GM23338 (cell line): ENCODE data around the gene AAGAB. TPM values are rescaled to one million over a fixed set of nuclear protein-coding genes. Genes with fewer than 3 reads are reported as not detected.

Experiments used
- ATAC-seq: fragments of 200-7000 bp; cut with Tn5 transposase; 3 replicates; pipeline ENCODE4 v1.9.1; 2020
- DNase-seq: peaks from one replicate; pipeline ENCODE4 v3.0.0-alpha.2; 2015; ENCODE audit warnings: low spot score
- H2AFZ ChIP-seq: fragments of 200-600 bp; sonication (generic); 2 replicates; pipeline ENCODE4 v1.8.0; 2016; ENCODE audit warnings: antibody characterized with exemption, mild to moderate bottlenecking, moderate library complexity
- H3F3A ChIP-seq: fragments of 200-600 bp; sonication (generic); replicated peaks from 2 replicates; pipeline ENCODE4 v1.8.0; 2017; ENCODE audit warnings: antibody characterized with exemption, mixed run types, low read depth
- H3K27ac ChIP-seq: fragments of 200-600 bp; sonication (generic); 2 replicates; pipeline ENCODE4 v1.6.1; 2016; ENCODE audit warnings: low read depth
- H3K27me3 ChIP-seq: fragments of 200-600 bp; sonication (generic); 2 replicates; pipeline ENCODE4 v1.8.0; 2016; ENCODE audit warnings: mild to moderate bottlenecking, mixed run types, moderate library complexity; ENCODE audit not compliant: insufficient read depth
- H3K36me3 ChIP-seq: fragments of 200-600 bp; sonication (generic); 2 replicates; pipeline ENCODE4 v1.8.0; 2016; ENCODE audit warnings: mild to moderate bottlenecking; ENCODE audit not compliant: insufficient read depth
- H3K4me1 ChIP-seq: fragments of 200-600 bp; sonication (generic); 2 replicates; pipeline ENCODE4 v1.8.0; 2016; ENCODE audit warnings: mild to moderate bottlenecking, moderate library complexity; ENCODE audit not compliant: insufficient read depth
- H3K4me2 ChIP-seq: fragments of 200-600 bp; sonication (generic); 2 replicates; pipeline ENCODE4 v1.7.1; 2017; ENCODE audit warnings: mixed run types
- H3K4me3 ChIP-seq: fragments of 200-600 bp; sonication (generic); 2 replicates; pipeline ENCODE4 v1.6.1; 2016; ENCODE audit warnings: mixed run types
- H3K79me2 ChIP-seq: fragments of 200-600 bp; sonication (generic); replicated peaks from 2 replicates; pipeline ENCODE4 v1.8.0; 2017; ENCODE audit warnings: mild to moderate bottlenecking; ENCODE audit not compliant: insufficient read depth
- H3K9me2 ChIP-seq: fragments of 200-600 bp; sonication (generic); 2 replicates; pipeline ENCODE4 v1.8.0; 2017; ENCODE audit not compliant: insufficient read depth
- H4K20me1 ChIP-seq: fragments of 200-600 bp; sonication (generic); replicated peaks from 2 replicates; pipeline ENCODE4 v1.8.0; 2017; ENCODE audit warnings: mild to moderate bottlenecking; ENCODE audit not compliant: insufficient read depth
- H3K27ac Mint-ChIP-seq: 2 replicates; pipeline ENCODE4 v1.8.0; 2020; ENCODE audit warnings: inconsistent platforms, mild to moderate bottlenecking, moderate library complexity, mixed read lengths
- H3K27me3 Mint-ChIP-seq: 3 replicates; pipeline ENCODE4 v1.8.0; 2022; ENCODE audit warnings: low read depth, mild to moderate bottlenecking, moderate library complexity, mixed read lengths, inconsistent platforms; ENCODE audit not compliant: insufficient read depth, poor library complexity
- H3K36me3 Mint-ChIP-seq: 3 replicates; pipeline ENCODE4 v1.8.0; 2021; ENCODE audit warnings: low read depth, mild to moderate bottlenecking, inconsistent platforms, moderate library complexity, mixed read lengths
- H3K4me1 Mint-ChIP-seq: 3 replicates; pipeline ENCODE4 v1.8.0; 2020; ENCODE audit warnings: mild to moderate bottlenecking, inconsistent platforms, mixed read lengths
- H3K4me3 Mint-ChIP-seq: 3 replicates; pipeline ENCODE4 v1.8.0; 2021; ENCODE audit warnings: moderate library complexity, mild to moderate bottlenecking, inconsistent platforms, mixed read lengths
- H3K9me3 Mint-ChIP-seq: 3 replicates; pipeline ENCODE4 v1.8.0; 2020; ENCODE audit warnings: moderate library complexity, mild to moderate bottlenecking, inconsistent platforms, mixed read lengths
- CREB1 ChIP-seq: fragments of 250-450 bp; sonication (Bioruptor Pico); IDR thresholded peaks from 2 replicates; pipeline ENCODE4 v1.5.0; 2020; ENCODE audit warnings: low read depth, mild to moderate bottlenecking, moderate library complexity
- EZH2 ChIP-seq: fragments of 200-600 bp; sonication (generic); IDR thresholded peaks from one replicate; pipeline ENCODE4 v1.8.0; 2017; ENCODE audit warnings: antibody characterized with exemption, mild to moderate bottlenecking, low read depth; ENCODE audit not compliant: unreplicated experiment
- NANOG ChIP-seq: IDR thresholded peaks from 2 replicates; pipeline ENCODE4 v1.6.1; 2016; ENCODE audit warnings: antibody characterized with exemption, borderline replicate concordance
- POLR2AphosphoS5 ChIP-seq: IDR thresholded peaks from 2 replicates; pipeline ENCODE4 v1.6.1; 2016; ENCODE audit warnings: antibody characterized with exemption, low read depth
- STAT1 ChIP-seq: IDR thresholded peaks from one replicate; pipeline ENCODE4 v1.6.1; 2016; ENCODE audit warnings: antibody characterized with exemption; ENCODE audit not compliant: unreplicated experiment
- ZNF114 ChIP-seq: fragments of 250-450 bp; sonication (Bioruptor Pico); IDR thresholded peaks from 2 replicates; pipeline ENCODE4 v1.5.0; 2020; ENCODE audit warnings: mild to moderate bottlenecking, moderate library complexity
- polyA plus RNA-seq: library from polyadenylated mRNA; unstranded; fragments of >200 nt; fragmentation: Nextera tagmentation; extraction: Ambion mirVana; gene quantifications from 2 replicates; pipeline ENCODE4 v1.2.1, GENCODE V29; 2016
- total RNA-seq: library from RNA; depleted of rRNA; stranded (reverse); fragments of >200 nt; shearing (Covaris generic); gene quantifications from 2 replicates; pipeline ENCODE4 v1.2.3, GENCODE V29; 2014
- TF ChIP-seq, protein P1 (sequence below): fragments of 250-450 bp; sonication (Bioruptor Pico); IDR thresholded peaks from 2 replicates; pipeline ENCODE4 v1.5.0; 2020; ENCODE audit warnings: mild to moderate bottlenecking, moderate library complexity
- TF ChIP-seq, protein P2 (sequence below), 2 experiments: fragments of 200-600 bp in 1 of 2; sonication (generic) in 1 of 2; conservative IDR thresholded peaks; 2 replicates each; pipeline versions ENCODE4 v1.5.1 to v1.6.1; 2016 to 2017; ENCODE audit warnings: antibody characterized with exemption in 2 of 2, low read depth in 2 of 2, mild to moderate bottlenecking in 2 of 2, moderate library complexity in 1 of 2
- TF ChIP-seq, protein P3 (sequence below): IDR thresholded peaks from 2 replicates; pipeline ENCODE4 v1.6.1; 2016; ENCODE audit warnings: antibody characterized with exemption

AAGAB gene
- total and polyA plus RNA-seq, 2 experiments from 2014 or later: 20.8 to 42.8 TPM

- TF ChIP-seq, protein P1, sequence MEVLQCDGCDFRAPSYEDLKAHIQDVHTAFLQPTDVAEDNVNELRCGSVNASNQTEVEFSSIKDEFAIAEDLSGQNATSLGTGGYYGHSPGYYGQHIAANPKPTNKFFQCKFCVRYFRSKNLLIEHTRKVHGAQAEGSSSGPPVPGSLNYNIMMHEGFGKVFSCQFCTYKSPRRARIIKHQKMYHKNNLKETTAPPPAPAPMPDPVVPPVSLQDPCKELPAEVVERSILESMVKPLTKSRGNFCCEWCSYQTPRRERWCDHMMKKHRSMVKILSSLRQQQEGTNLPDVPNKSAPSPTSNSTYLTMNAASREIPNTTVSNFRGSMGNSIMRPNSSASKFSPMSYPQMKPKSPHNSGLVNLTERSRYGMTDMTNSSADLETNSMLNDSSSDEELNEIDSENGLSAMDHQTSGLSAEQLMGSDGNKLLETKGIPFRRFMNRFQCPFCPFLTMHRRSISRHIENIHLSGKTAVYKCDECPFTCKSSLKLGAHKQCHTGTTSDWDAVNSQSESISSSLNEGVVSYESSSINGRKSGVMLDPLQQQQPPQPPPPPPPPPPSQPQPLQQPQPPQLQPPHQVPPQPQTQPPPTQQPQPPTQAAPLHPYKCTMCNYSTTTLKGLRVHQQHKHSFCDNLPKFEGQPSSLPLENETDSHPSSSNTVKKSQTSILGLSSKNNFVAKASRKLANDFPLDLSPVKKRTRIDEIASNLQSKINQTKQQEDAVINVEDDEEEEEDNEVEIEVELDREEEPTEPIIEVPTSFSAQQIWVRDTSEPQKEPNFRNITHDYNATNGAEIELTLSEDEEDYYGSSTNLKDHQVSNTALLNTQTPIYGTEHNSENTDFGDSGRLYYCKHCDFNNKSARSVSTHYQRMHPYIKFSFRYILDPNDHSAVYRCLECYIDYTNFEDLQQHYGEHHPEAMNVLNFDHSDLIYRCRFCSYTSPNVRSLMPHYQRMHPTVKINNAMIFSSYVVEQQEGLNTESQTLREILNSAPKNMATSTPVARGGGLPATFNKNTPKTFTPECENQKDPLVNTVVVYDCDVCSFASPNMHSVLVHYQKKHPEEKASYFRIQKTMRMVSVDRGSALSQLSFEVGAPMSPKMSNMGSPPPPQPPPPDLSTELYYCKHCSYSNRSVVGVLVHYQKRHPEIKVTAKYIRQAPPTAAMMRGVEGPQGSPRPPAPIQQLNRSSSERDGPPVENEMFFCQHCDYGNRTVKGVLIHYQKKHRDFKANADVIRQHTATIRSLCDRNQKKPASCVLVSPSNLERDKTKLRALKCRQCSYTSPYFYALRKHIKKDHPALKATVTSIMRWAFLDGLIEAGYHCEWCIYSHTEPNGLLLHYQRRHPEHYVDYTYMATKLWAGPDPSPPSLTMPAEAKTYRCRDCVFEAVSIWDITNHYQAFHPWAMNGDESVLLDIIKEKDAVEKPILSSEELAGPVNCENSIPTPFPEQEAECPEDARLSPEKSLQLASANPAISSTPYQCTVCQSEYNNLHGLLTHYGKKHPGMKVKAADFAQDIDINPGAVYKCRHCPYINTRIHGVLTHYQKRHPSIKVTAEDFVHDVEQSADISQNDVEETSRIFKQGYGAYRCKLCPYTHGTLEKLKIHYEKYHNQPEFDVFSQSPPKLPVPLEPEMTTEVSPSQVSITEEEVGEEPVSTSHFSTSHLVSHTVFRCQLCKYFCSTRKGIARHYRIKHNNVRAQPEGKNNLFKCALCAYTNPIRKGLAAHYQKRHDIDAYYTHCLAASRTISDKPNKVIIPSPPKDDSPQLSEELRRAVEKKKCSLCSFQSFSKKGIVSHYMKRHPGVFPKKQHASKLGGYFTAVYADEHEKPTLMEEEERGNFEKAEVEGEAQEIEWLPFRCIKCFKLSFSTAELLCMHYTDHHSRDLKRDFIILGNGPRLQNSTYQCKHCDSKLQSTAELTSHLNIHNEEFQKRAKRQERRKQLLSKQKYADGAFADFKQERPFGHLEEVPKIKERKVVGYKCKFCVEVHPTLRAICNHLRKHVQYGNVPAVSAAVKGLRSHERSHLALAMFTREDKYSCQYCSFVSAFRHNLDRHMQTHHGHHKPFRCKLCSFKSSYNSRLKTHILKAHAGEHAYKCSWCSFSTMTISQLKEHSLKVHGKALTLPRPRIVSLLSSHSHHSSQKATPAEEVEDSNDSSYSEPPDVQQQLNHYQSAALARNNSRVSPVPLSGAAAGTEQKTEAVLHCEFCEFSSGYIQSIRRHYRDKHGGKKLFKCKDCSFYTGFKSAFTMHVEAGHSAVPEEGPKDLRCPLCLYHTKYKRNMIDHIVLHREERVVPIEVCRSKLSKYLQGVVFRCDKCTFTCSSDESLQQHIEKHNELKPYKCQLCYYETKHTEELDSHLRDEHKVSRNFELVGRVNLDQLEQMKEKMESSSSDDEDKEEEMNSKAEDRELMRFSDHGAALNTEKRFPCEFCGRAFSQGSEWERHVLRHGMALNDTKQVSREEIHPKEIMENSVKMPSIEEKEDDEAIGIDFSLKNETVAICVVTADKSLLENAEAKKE (CRISPR knock-in tag): no peak
- TF ChIP-seq EZH2 (no peak), CREB1 (CRISPR knock-in tag) (no peak), ZNF114 (CRISPR knock-in tag) (no peak)
- TF ChIP-seq, protein P2, sequence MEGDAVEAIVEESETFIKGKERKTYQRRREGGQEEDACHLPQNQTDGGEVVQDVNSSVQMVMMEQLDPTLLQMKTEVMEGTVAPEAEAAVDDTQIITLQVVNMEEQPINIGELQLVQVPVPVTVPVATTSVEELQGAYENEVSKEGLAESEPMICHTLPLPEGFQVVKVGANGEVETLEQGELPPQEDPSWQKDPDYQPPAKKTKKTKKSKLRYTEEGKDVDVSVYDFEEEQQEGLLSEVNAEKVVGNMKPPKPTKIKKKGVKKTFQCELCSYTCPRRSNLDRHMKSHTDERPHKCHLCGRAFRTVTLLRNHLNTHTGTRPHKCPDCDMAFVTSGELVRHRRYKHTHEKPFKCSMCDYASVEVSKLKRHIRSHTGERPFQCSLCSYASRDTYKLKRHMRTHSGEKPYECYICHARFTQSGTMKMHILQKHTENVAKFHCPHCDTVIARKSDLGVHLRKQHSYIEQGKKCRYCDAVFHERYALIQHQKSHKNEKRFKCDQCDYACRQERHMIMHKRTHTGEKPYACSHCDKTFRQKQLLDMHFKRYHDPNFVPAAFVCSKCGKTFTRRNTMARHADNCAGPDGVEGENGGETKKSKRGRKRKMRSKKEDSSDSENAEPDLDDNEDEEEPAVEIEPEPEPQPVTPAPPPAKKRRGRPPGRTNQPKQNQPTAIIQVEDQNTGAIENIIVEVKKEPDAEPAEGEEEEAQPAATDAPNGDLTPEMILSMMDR (conservative IDR thresholded peaks at IDR 0.05; ENCODE audit: low read depth in 2 of 2): no peak
These were observed 57.6 kb downstream of the AAGAB start (continued) for GRCh38 chr15:67196672-67197363.

DNA sequence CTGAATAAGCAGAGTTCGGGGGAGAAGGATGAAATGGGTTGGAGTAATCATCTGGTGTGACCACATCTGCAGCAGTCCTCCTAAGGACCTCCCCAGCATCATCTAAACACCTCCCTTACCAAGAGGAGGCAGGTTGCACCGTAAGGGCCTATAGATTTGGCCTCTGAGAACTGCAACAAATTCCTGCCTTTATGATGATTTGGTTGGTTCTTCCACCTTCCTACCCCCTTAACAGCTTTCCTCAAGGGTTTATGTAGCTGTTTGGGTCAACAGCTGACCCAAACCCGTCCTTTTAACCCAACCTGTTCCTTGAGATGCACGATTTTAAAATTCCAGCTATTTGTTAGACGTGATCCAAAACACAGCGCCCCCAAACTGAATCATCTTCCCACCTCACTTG is 58.2 kb downstream of the AAGAB start:
- H3K79me2 ChIP-seq: no peaks in the 10 kb centered on the region
- no peak overlapping the region for H3K4me3 ChIP-seq
- Mint-ChIP-seq H3K4me1 (peaks cover 20% of the 10 kb centered on the region; the same call in 2 of the 3 replicates), H3K36me3 (peaks cover 9% of the 10 kb centered on the region; the same call in 2 of the 3 replicates), H3K27ac (no peak overlapping the region), H3K9me3 (no peaks in the 10 kb centered on the region), H3K4me3 (no peak overlapping the region), H3K27me3 (peaks cover 3% of the 10 kb centered on the region)
- H3K36me3 ChIP-seq: 0 out of 2 replicates have a peak, but pooled peaks cover 3% of the 10 kb centered on the region
- no peaks in the 10 kb centered on the region for H4K20me1 ChIP-seq
- H3K4me2 ChIP-seq: no peak overlapping the region
- peaks cover 16% of the 10 kb centered on the region; the same call in 1 of the 2 replicates for H3K4me1 ChIP-seq
- no peaks in the 10 kb centered on the region for H3F3A ChIP-seq
- H3K27me3 ChIP-seq: no peaks in the 10 kb centered on the region
- no peak overlapping the region for H3K27ac ChIP-seq
- no peak overlapping the region for H2AFZ ChIP-seq
- ATAC-seq: no peak
- DNase-seq: no peak
- H3K9me2 ChIP-seq: no peaks in the 10 kb centered on the region
- TF ChIP-seq POLR2AphosphoS5 (no peak), NANOG (no peak), CREB1 (CRISPR knock-in tag) (no peak), STAT1 (no peak)
- TF ChIP-seq, protein P3, sequence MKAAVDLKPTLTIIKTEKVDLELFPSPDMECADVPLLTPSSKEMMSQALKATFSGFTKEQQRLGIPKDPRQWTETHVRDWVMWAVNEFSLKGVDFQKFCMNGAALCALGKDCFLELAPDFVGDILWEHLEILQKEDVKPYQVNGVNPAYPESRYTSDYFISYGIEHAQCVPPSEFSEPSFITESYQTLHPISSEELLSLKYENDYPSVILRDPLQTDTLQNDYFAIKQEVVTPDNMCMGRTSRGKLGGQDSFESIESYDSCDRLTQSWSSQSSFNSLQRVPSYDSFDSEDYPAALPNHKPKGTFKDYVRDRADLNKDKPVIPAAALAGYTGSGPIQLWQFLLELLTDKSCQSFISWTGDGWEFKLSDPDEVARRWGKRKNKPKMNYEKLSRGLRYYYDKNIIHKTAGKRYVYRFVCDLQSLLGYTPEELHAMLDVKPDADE: no peak
- TF ChIP-seq, protein P2 (conservative IDR thresholded peaks at IDR 0.05; ENCODE audit: low read depth in 2 of 2): no peak
